Stimulated activated CD8-positive, alpha-beta memory T cell treated with anti-CD3 and anti-CD28 coated beads, Interleukin-7, amount 100 ng/mL, for 48 hours (primary cell): ENCODE data around the gene LRRFIP1.
"Not testable (repeated sequence)": the region's sequence is repeated elsewhere in the genome, so short reads cannot be mapped to it uniquely, and the experiment has no call there.

ENCODE experiments used
- DNase-seq, 2 donors: peaks; one replicate each; pipeline ENCODE4 v3.0.0-alpha.2; 2020; ENCODE audit warnings: low read depth in 1 of 2; ENCODE audit errors: extremely low read depth in 1 of 2

LRRFIP1 gene

GRCh38 chr2:237682856-237683670, 55.7 kb downstream of the LRRFIP1 start:
- DNase-seq, result no peak

DNA sequence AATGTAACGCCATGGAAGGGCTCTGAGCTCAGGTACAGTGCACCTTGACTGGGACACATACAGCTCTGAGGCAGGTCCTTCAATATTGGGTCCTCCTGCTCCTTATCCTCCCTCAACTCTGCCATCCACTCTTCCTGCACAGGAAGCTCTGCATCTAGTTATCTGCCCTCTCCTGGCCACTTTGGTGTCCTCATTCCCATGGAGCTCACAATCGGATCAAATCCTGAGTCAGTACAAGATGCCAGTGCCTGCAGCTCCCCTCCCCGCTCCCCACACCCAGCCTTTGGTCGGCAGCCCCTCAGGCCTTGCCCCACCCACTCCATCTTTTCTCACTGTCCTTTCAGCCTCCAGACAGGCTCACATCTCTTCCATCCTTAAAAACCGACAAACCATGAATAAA, 58.0 kb downstream of the LRRFIP1 start:
- no peak for DNase-seq

- DNase-seq, result no peak
Observed at GRCh38 chr2:237686659-237687136, 59.3 kb downstream of the LRRFIP1 start.

- DNase-seq, result no peak
Observed at GRCh38 chr2:237688081-237688480, 60.7 kb downstream of the LRRFIP1 start.

- DNase-seq, result not testable (repeated sequence)
Observed at GRCh38 chr2:237688541-237688940, 61.2 kb downstream of the LRRFIP1 start.

DNA sequence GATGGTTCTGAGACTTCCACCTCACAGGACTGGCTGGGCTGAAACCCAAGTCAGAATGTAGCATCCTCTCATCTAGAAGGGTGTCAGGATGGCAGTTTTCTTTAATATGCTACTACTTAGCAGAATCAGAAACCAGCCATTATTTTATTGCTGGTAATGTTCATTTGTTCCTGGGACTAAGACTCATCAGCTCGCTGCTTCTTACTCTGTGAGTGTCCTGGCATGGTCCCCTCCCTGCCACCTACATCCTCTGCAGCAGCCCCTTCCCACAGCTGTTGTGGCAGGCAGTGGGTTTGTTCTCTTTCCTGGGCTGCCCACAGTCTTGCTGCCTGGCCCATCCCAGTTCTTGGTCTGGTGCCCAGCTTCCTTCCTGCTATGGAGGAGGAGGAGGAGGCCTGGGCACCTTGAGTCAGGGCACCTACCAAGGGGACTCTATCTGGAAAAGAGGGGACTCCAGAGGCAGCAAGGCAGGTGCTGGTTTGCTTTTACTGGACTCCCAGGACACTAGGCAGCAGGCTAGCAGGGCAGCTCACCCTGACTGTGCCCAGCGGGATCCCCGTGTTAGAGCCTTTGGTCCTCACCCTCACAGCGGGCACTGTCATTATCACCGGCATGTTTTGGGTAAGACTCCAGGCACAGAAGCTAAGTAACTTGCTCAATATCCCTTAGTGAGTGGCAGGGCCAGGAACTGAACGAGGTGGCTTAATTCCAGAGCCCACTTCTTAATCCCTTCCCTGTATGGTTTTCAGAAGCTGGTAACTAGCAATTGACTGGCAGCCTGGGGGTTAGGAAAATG, 62.1 kb downstream of the LRRFIP1 start:
- DNase-seq, result no peak

DNA sequence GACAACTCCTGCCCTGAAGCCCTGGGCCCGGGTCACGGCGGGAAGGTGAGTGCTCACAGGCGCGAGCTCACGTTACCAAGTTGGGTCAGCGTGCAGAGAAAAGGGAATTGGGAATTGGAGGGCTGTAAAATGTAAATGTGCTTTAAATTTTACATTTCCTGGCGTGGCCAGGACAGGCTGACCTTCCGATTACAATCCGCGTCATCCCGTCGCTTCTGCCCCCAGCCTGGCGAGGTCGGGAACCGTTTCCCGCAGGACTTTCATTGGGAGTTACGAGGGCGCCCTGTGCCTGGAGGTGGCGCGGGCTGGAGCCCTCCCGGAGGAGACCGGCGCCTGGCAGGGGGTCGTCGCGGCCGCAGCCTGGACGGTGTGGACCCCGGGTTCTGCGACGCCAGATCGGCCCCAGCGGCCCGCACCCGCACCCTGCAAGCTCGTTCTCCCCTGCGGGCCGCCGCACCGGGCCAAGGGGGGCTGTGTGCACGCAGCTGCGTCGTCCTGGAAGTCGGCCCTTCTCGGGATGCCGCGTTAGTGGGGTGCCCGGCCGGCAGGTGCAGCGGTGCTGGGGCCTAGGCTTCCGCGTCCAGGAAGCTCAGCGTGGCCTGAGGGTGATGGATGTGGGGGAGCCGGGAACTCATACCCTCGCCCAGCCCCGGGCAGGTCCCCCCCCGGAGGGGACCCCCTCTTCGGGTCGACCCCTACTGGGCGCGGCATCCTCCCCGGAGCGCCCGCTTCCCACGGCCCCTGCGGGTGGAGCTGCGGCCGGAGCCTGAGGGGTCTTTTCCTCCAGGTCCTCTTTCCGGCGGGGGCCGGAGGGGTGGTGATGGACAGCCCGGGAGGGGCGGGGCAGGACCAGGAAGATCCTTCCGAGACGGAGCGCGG, 63.9 kb downstream of the LRRFIP1 start:
- DNase-seq, result no peak

GRCh38 chr2:237691908-237692600, 64.7 kb downstream of the LRRFIP1 start:
- DNase-seq, result peak; percentile 89 to 91

- no peak for DNase-seq
Observed at GRCh38 chr2:237692601-237693290, 65.4 kb downstream of the LRRFIP1 start.

DNA sequence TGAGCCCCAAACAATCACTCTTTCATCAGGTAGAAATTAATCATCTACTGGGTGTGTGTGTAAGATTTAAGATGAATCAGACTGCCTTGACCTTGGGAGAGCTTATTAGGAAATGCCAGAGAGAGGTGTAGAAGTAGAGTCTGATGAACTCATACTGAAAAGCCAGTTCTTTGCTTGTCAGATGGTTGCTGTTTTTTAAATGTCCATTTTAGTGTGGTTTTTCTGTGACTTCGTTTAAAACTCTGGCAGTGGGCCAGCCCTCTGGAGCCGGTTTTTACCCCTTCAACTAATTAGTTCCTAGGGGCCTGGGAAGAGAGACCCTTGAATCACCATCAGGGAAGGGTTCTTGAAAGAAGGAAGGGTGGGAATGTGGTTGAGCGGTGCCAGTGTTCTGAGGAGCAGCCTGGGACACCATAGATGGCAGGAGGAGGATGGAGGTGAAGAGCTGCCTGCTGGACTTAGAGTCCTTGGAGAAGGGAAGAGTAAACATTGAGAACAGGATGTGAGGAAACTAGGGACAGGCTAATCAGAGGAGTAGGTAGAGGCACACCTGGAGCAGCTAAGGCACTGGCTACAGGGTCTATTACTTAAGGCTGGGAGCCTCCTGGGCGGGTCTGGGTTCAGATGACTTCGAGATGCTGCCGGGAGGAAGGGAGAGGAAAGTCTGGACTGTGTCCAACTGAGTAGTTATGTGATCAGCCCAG, 66.1 kb downstream of the LRRFIP1 start:
- no peak for DNase-seq

GRCh38 chr2:237694415-237695194, 67.2 kb downstream of the LRRFIP1 start:
- no peak for DNase-seq

GRCh38 chr2:237695201-237695780, 67.9 kb downstream of the LRRFIP1 start:
- no peak for DNase-seq

DNA sequence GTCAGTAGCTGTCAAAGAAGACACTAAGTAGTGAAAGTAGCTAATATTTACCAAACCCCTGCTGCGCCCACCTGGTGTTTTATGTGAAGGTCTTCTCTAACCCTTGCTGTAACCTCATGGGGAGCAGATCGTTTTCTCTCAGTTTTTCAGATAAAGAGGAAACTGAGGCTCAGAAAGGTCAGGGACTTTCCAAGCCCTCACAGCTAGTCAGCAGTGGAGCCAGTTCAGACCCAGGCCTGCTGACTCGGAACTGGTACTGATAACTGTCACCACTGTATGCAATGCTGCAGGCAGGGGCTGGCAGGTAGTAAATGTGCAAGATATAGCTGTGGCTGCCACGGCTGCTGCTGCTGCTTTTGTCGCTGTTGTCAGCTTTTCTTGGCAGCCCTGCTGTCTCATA, 69.1 kb downstream of the LRRFIP1 start:
- DNase-seq, result peak in 1 of 2 donors; percentile 40

DNA sequence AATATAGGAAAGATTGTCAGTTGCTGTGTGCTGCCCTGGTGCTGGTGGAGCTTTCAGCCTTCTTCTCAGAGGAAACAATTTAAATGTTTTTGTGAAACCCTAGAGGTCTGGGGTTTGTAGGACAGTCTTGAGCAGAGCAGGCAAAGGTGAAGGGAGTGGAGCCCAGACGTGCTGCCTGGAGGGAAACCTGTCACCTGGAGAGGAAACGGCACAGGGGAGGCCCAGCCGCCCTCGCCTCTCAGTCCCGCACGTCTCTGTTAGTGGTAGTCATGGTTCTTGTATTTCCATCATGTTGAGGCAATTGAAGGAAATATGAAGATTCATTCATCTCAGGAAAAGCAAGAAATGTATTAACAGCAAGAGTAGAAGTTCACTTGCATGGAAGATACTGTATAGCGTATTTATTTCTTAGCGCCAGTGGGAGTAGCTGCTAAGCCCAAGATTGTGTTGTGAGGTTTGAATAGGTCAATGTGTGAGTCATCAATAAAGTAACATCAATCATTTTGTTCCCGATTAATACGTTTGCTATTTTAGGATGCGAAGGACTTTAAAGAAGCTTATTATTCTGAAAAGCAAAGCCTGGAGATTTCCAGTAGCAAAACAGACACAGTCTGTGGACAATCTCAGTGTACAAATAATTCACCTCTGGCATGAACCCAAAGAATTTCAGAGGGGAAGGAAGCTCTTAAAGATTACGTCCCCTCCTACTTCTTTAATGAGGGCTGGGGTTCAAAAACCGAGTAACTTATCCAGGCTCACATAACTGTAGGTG, 70.4 kb downstream of the LRRFIP1 start:
- no peak for DNase-seq

GRCh38 chr2:237698358-237698694, 70.9 kb downstream of the LRRFIP1 start:
- DNase-seq, result no peak

DNA sequence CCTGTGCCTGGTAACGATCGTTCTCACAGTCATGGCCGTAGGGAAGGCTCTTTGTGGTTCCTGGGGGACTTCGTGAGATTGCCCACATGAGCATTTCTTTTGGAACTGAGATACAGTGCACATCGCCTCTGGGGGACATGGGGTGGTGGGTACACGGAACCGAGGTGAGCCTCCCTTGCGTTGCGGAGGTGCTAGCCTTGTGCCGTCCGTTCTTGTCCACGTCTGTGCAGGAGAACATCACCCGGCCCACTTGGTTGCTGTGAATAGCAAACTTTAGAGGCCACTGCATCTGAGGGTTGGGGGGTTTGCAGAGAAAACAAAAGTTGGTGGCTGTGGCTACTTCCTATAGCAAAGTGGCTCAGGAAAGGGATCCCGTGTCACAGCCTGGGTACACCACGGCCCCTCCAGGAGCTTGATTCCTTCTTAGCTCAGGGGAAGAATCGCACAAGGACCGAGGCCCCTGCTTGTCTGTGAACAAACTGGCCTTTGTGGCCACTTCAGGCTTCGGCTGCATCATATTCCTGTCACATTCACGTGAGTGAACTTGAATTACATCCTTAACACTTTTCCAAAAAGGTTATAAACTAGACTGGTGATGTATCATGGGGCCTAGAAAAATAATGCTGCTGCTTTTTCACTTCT, 72.6 kb downstream of the LRRFIP1 start:
- no peak for DNase-seq

DNA sequence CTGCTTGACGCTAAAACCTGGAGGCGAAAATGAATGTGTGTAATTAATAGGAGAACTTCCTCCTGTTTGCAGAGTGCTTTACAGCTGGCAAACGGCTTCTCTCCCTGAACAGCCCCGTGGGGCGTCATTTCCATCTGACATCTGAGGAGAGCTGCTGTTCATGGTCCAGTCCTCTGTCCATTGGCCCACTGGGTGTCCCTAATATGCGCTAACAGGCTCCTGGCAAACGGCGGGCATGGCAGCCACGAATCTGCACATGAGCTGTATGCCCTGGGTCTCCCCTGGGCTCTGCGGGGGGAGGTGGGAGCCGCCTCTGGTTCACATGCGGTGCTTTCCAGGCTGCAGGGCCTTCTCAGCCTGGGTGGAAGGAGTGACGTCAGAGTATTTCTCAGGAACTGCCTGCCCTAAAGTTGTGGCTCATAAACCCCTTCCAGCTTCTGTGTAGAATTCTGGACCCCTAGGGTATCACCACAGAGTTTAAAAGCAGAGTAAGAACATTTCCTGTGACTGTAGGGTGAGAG, 73.2 kb downstream of the LRRFIP1 start:
- DNase-seq, result peak; percentile 67 to 88
